ENCODE data around the gene RNASEL.

DNA sequence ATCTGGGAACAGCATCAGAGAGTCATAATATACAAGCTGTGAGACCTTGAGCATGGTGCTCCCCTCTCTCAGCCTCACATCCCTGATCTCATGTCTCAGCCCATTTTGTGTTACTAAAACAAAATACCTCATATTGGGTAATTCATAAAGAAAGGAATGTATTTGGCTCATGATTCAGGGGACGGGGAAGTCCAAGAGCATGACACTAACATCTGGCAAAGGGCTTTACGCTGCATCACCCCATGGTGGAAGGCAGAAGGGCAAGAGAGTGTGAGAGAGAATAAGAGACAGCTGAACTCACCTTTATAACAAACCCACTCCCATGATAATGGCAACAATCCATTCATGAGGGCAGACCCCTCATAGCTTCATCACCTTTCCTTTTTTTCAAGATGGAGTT is 36.5 kb downstream of the RNASEL start:
- TF ChIP-seq, protein P1, sequence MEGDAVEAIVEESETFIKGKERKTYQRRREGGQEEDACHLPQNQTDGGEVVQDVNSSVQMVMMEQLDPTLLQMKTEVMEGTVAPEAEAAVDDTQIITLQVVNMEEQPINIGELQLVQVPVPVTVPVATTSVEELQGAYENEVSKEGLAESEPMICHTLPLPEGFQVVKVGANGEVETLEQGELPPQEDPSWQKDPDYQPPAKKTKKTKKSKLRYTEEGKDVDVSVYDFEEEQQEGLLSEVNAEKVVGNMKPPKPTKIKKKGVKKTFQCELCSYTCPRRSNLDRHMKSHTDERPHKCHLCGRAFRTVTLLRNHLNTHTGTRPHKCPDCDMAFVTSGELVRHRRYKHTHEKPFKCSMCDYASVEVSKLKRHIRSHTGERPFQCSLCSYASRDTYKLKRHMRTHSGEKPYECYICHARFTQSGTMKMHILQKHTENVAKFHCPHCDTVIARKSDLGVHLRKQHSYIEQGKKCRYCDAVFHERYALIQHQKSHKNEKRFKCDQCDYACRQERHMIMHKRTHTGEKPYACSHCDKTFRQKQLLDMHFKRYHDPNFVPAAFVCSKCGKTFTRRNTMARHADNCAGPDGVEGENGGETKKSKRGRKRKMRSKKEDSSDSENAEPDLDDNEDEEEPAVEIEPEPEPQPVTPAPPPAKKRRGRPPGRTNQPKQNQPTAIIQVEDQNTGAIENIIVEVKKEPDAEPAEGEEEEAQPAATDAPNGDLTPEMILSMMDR (conservative IDR thresholded peaks at IDR 0.05 in 1 of 2, IDR thresholded peaks at IDR 0.05 in 1 of 2; ENCODE audit: low read depth in 1 of 2, low read length in 2 of 2), result no peak
- no peak for TF ChIP-seq EZH2 (IDR thresholded peaks at IDR 0.05; ENCODE audit: low read length, missing control alignments)

All from fibroblast of lung (primary cell).